Transverse colon (tissue), 4 donors: ENCODE data around the gene QKI. TPM values are rescaled to one million over a fixed set of nuclear protein-coding genes. Genes with fewer than 3 reads are reported as not detected.
"Not testable (repeated sequence)": the region's sequence is repeated elsewhere in the genome, so short reads cannot be mapped to it uniquely, and the experiment has no call there.

Experiments
- DNase-seq: peaks from one replicate; pipeline ENCODE4 v3.0.0-alpha.2; 2019
- H3K27ac ChIP-seq, 4 donors: fragments of 200-600 bp; sonication (generic); 2 replicates each; pipeline ENCODE4 v1.5.1; 2016 to 2018; ENCODE audit warnings: inconsistent platforms in 4 of 4
- H3K27me3 ChIP-seq: fragments of 200-600 bp; sonication (generic); 2 replicates; pipeline ENCODE4 v1.5.1; 2017; ENCODE audit warnings: inconsistent platforms
- H3K36me3 ChIP-seq, 4 donors: fragments of 200-600 bp; sonication (generic); 2 replicates each; pipeline ENCODE4 v1.5.1; 2017 to 2019; ENCODE audit warnings: inconsistent platforms in 4 of 4
- H3K4me1 ChIP-seq, 4 donors: fragments of 200-600 bp; sonication (generic); 2 replicates each; pipeline ENCODE4 v1.5.1; 2017 to 2020; ENCODE audit warnings: inconsistent platforms in 4 of 4
- H3K4me3 ChIP-seq, 4 donors: fragments of 200-600 bp; sonication (generic); 1 replicate in 1 of 4; 2 replicates in 3 of 4; pipeline versions ENCODE4 v1.5.1 to v1.6.1; 2017 to 2019; ENCODE audit warnings: inconsistent platforms in 4 of 4
- H3K9me3 ChIP-seq, 2 donors: fragments of 200-600 bp; sonication (generic); 2 replicates each; pipeline ENCODE4 v1.5.1; 2017 to 2019; ENCODE audit warnings: inconsistent platforms in 2 of 2
- CTCF ChIP-seq, 5 experiments: fragments of 200-600 bp in 3 of 5; fragments of 450-650 bp in 2 of 5; sonication (generic) in 3 of 5; IDR thresholded peaks; 1 replicate in 2 of 5; 2 replicates in 3 of 5; pipeline ENCODE4 v1.5.1; 2016 to 2017; ENCODE audit warnings: antibody characterized with exemption in 5 of 5, inconsistent platforms in 3 of 5, mild to moderate bottlenecking in 2 of 5, moderate library complexity in 1 of 5
- EP300 ChIP-seq: sonication (generic); formaldehyde crosslinking; IDR thresholded peaks from one replicate; pipeline ENCODE4 v1.6.1; 2017; ENCODE audit warnings: antibody characterized with exemption, low read depth
- POLR2A ChIP-seq: fragments of 450-650 bp; IDR thresholded peaks from one replicate; pipeline ENCODE4 v1.6.1; 2016; ENCODE audit warnings: antibody characterized with exemption, mild to moderate bottlenecking, moderate library complexity
- POLR2AphosphoS5 ChIP-seq, 3 donors: sonication (generic); formaldehyde crosslinking; IDR thresholded peaks; one replicate each; pipeline ENCODE4 v1.6.1; 2016; ENCODE audit warnings: antibody characterized with exemption in 3 of 3
- WGBS, 2 donors: methylation state at CpG; one replicate each; pipeline ENCODE4 v1.1.5; 2018; ENCODE audit warnings: low coverage in 1 of 2; 5-methylcytosine and 5-hydroxymethylcytosine counted together
- in situ Hi-C, 4 donors: fragments of 200-750 bp; cut with MboI; loops; one replicate each; pipeline versions ENCODE4 v1.15.0 to v1.15.1; 2017; ENCODE audit warnings: low sequenced_read_pairs in 3 of 4, low pct_ligation_motif_present in 1 of 4, low pct_unique_long_range_greater_than_20kb in 1 of 4
- intact Hi-C: fragments of 100-400 bp; cut with DNase I; formaldehyde crosslinking; loops from one replicate; pipeline ENCODE4 v1.15.1; 2023; ENCODE audit warnings: low total_unique reads
- total RNA-seq, 4 donors: library from RNA; depleted of rRNA; stranded (reverse); fragments of >200 nt; gene quantifications; one replicate each; pipeline ENCODE4 v1.1.0, GENCODE V29; 2016

The QKI gene
- total RNA-seq, 4 donors from 2014 or later = 8.4 to 41.8 (median 22.7) TPM

GRCh38 chr6:163469459-163469985, 55.0 kb downstream of the QKI start:
- no peak for DNase-seq
- H3K27ac ChIP-seq = no peak overlapping the region
- intact Hi-C loops (no loop called here), in situ Hi-C loops (no loop called here)
- 75 to 85% methylated on average over 1 of the region's 1 CpG for WGBS, 2 donors
- no peak for TF ChIP-seq EP300
- H3K27me3 ChIP-seq = no peaks in the 10 kb centered on the region
- peaks cover 0 to 5% (median 0%) of the 10 kb centered on the region in 4 donors for H3K36me3 ChIP-seq
- no peak overlapping the region for H3K4me3 ChIP-seq
- H3K4me1 ChIP-seq = peaks cover 0 to 5% (median 0%) of the 10 kb centered on the region in 4 donors
- peaks cover 4 to 14% of the 10 kb centered on the region in 2 donors for H3K9me3 ChIP-seq

DNA sequence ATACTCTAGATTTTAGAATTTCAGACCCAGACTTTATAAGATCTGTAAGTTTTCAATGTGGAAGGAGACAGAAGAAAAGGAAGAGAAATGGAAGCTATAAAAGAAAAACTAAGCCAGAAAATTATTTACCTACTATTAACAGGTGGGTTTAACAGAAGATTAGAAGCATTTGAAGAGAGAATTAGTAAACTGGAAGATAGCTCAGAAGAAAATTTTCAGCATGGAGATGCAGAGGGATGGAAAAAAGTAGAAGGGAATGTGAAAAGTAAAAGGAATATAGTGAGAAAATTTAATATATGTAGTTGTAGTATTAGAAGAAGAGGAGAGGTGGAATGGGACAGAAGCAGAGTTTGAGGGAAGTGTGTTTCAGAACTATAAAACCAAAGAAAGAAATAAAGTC, 56.1 kb downstream of the QKI start:
- intact Hi-C loops = no loop called here
- H3K27ac ChIP-seq = no peak overlapping the region
- H3K4me3 ChIP-seq = no peak overlapping the region
- in situ Hi-C loops = no loop called here
- no peaks in the 10 kb centered on the region for H3K27me3 ChIP-seq
- peaks cover 4 to 14% of the 10 kb centered on the region in 2 donors for H3K9me3 ChIP-seq
- peaks cover 0 to 5% (median 0%) of the 10 kb centered on the region in 4 donors for H3K36me3 ChIP-seq
- peaks cover 0 to 5% (median 0%) of the 10 kb centered on the region in 4 donors for H3K4me1 ChIP-seq
- DNase-seq = no peak
- no peak for TF ChIP-seq CTCF (IDR thresholded peaks at IDR 0.05)
- TF ChIP-seq POLR2A = no peak
- no peak for TF ChIP-seq EP300
- TF ChIP-seq POLR2AphosphoS5 (IDR thresholded peaks at IDR 0.05) = no peak

- intact Hi-C loops = no loop called here
- H3K4me1 ChIP-seq = no peaks in the 10 kb centered on the region
- H3K27me3 ChIP-seq = no peaks in the 10 kb centered on the region
- 70 to 84% methylated on average over 2 of the region's 2 CpGs for WGBS, 2 donors
- no peak for TF ChIP-seq POLR2A
- no peak for TF ChIP-seq POLR2AphosphoS5 (IDR thresholded peaks at IDR 0.05)
- TF ChIP-seq EP300 = no peak
- no peak for TF ChIP-seq CTCF (IDR thresholded peaks at IDR 0.05)
- H3K27ac ChIP-seq = no peak overlapping the region
- no peak for DNase-seq
- H3K9me3 ChIP-seq = peaks cover 4 to 14% of the 10 kb centered on the region in 2 donors
- in situ Hi-C loops = no loop called here
- no peak overlapping the region for H3K4me3 ChIP-seq
- peaks cover 0 to 9% (median 0%) of the 10 kb centered on the region in 4 donors for H3K36me3 ChIP-seq
Measured at GRCh38 chr6:163474581-163474980, 60.1 kb downstream of the QKI start.

DNA sequence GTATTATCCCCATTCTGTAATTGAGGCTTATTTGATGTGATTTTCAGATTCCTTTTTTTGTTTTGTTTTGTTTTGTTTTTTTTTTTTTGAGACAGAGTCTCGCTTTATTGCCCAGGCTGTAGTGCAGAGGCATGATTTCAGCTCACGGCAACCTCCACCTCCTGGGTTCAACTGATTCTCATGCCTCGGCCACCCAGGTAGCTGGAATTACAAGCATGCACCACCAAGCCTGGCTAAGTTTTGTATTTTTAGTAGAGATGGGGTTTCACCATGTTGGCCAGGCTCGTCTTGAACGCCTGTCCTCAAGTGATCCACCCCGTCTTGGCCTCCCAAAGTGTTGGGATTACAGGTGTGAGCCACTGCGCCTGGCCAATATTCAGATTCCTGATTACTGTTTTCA, 62.4 kb downstream of the QKI start:
- H3K27me3 ChIP-seq, H3K4me3 ChIP-seq, H3K9me3 ChIP-seq, in situ Hi-C loops, intact Hi-C loops, H3K36me3 ChIP-seq, H3K27ac ChIP-seq, H3K4me1 ChIP-seq, DNase-seq: not testable (repeated sequence)
- 93 to 96% methylated on average over 3 to 7 of the region's 7 CpGs for WGBS, 2 donors

DNA sequence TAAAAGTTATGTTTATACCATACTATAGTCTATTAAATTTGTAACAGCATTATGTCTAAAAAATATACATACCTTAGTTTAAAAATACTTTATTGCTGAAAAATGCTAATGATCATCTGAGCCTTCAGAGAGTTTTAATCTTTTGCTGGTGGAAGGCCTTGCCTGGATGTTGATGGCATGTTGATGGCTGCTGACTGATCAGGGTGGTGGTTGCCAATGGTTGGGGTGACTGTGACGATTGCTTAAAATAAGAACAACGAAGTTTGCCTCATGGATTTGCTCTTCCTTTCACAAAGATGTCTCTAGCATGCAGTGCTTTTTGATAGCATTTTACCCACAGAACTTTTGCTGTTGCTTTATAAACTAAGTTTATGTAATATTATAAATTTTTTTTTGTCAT, 68.6 kb downstream of the QKI start:
- Histone ChIP-seq H3K9me3 (no peaks in the 10 kb centered on the region), H3K4me1 (peaks cover 0 to 6% (median under 1%) of the 10 kb centered on the region in 4 donors), H3K27me3 (no peaks in the 10 kb centered on the region), H3K4me3 (no peak overlapping the region), H3K27ac (no peak overlapping the region), H3K36me3 (peaks cover 0 to 5% (median 0%) of the 10 kb centered on the region in 4 donors)
- TF ChIP-seq POLR2AphosphoS5 (IDR thresholded peaks at IDR 0.05) (no peak), CTCF (IDR thresholded peaks at IDR 0.05) (no peak), EP300 (no peak), POLR2A (no peak)
- intact Hi-C loops = no loop called here
- in situ Hi-C loops = no loop called here
- WGBS, 2 donors = 89 to 92% methylated on average over 2 of the region's 2 CpGs
- no peak for DNase-seq
